ENCODE results near the gene TNFAIP8. TPM values are rescaled to one million over a fixed set of nuclear protein-coding genes. Genes with fewer than 3 reads are reported as not detected.

Gene TNFAIP8
- total RNA-seq, 1 donor from 2014 or later = 22.3 TPM

GRCh38 chr5:119328753-119329602, 26.8 kb upstream of the TNFAIP8 start:
- no peak for DNase-seq (ENCODE audit: low read depth, low spot score)

- no peak for DNase-seq (ENCODE audit: low read depth, low spot score)
Measured at GRCh38 chr5:119329666-119330065, 26.2 kb upstream of the TNFAIP8 start.

DNA sequence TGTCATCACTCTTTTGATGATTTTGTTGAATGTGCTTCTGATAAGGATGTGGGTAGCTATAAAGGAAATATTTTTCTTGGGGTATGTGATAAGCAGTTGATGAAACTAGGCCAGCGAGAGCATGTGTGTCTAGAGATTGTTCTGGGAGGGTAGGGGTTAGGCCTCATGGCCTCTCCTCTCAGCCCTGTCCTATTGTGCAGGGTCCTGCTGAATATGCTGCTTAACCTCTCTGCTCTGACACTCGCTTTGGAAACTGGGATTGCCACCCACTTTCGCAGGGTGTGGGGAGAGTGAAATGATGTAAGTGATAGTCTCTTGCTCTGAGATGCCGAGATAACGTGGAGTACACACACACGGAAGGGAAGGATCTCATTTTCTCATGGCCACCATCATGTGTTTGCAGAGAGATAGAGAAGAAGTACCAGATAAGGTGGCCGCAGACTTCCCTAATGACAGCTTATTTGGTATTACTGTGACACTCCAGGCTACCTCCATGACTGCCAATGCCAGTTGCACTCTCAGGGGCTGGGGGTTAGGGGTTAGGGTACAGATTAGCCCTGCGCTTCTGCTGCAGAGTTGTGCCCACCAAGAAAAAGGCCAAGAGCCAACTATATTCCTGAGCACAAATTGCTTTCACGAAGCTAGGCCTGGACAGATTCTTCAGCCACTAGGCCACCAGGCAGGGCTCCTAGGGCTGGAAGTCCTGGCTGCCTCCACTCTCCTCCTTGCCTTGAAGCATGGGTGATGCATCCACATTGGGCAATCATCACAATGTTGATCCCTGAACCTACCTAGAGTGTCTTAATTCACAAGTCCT, 25.2 kb upstream of the TNFAIP8 start:
- DNase-seq (ENCODE audit: low read depth, low spot score) = no peak

GRCh38 chr5:119331566-119332095, 24.2 kb upstream of the TNFAIP8 start:
- DNase-seq (ENCODE audit: low read depth, low spot score) = no peak

GRCh38 chr5:119332208-119332607, 23.6 kb upstream of the TNFAIP8 start:
- DNase-seq (ENCODE audit: low read depth, low spot score) = no peak

DNA sequence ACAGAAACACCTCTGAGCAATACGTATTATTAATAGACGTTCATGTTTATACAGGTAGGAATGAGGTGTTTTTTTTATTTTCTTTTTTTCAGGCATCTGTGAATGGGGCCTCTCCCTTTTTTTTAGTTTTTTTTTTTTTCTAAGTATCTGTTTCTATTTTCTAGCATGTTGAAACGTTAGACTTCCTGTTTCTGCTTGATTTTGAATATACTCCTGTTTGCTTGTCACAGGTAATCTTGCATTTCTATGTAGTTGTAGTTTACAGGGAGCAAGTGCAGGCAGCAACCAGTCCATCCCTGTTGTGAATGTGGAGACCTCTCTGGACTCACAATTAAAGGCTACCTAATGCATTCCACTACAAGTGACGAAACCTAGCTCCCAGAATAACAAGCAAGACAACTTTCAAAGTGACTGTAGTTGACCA, 22.8 kb upstream of the TNFAIP8 start:
- no peak for DNase-seq (ENCODE audit: low read depth, low spot score)

DNA sequence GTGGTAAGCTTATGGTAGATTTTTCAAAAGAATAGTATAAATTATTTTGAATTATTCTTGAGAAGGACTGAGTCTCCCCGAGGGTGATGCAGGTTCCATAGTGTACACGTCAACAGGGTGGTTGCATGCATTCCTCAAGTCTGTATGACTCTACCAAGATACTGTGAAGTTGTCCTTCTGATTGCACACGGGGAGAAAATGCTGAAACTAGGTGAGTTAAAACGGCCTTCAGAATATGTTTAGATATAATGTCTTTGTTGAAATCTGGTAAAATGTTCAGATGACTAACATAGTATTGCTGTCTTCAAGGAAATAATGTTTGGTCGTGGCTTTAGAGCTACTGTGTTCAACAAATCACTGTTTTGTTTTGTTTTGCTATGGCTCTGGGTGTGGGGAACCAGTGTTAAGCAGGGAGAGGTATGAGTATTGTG, 22.4 kb upstream of the TNFAIP8 start:
- DNase-seq (ENCODE audit: low read depth, low spot score) = no peak

- no peak for DNase-seq (ENCODE audit: low read depth, low spot score)
Measured at GRCh38 chr5:119335261-119335677, 20.6 kb upstream of the TNFAIP8 start.

- no peak for DNase-seq (ENCODE audit: low read depth, low spot score)
Measured at GRCh38 chr5:119336262-119336661, 19.6 kb upstream of the TNFAIP8 start.

DNA sequence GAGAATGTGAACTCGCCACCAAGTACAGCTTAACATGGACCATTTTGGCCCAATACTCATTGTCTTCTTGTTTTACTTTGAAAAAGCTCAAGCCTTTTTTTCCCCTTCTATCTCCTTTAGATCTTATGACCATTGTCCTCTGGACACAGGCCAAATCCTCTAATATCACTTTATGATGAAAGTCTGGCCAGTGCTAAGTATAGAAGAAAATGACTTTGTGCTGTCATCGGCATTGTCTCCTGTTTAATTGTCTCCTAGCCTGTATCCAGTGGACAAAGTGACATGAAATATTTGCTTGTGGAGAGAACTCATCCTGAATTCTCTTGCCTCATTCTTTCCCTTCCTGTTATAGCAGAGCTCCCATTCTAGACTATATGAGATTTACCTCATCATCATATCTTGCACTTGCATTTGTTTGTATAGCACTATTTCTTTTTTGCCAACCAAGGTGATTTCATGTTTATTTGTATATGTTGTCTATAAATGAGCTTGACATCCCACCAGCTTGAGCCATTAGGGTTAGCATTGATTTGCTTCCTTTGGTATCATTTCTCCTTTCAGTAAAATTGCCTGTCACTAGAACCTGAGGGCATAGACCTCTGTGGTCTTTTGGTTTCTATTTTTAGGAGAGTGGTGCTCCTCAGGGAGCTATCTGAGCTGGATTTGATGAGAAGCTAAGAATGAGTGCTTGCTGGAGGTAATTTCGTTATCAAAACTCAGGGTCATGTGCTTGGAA, 18.8 kb upstream of the TNFAIP8 start:
- no peak for DNase-seq (ENCODE audit: low read depth, low spot score)

DNA sequence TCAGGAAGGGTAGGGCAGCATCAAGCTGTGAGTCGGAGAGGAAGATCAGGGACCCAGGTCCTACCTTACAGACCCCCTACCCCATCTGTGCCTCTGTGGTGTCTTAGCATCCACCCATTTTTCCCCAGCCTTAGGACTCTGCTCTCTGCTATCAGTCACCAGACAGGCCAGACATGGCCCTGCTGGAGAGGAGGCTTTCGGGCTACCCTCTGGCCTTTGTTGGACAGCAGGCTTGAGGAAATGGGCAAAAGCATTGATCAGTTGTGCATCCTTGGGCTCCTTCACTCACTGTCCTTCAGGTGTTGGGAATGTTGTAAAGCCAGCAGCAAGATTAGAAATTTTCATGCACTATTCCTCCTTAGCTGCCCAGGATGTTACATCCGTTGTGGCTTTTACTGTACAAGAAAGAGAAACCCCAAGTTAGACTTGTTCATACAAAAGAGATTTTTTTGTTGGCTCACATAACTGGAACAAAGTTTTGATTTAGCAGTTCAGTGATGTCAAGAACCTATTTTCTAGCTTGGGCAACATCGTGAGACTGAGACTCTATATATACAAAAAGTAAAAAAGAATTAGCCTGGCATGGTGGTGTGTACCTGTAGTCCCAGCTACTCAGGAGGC, 17.4 kb upstream of the TNFAIP8 start:
- no peak for DNase-seq (ENCODE audit: low read depth, low spot score)

DNA sequence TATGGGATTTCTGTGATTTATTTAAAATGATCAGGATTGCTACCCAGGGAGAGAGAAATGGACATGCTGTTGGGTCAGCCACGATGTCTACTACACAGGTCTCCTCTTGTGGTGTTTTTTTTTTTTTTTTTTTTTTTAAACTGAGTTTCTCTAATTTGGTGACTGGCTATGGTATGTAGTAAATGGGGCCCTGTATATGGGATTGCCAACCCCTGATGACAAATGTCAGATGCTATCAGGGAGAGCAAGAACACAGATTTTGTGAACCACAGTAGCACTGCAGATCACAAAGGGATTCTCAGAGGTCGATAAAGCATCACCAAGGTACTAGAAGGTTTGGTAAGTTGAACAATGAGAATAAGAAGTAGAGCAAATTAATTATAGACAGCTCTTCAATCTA, 16.5 kb upstream of the TNFAIP8 start:
- DNase-seq (ENCODE audit: low read depth, low spot score) = no peak

- no peak for DNase-seq (ENCODE audit: low read depth, low spot score)
Measured at GRCh38 chr5:119339965-119340364, 15.9 kb upstream of the TNFAIP8 start.

- no peak for DNase-seq (ENCODE audit: low read depth, low spot score)
Measured at GRCh38 chr5:119340597-119341218, 15.1 kb upstream of the TNFAIP8 start.

GRCh38 chr5:119341452-119342349, 14.1 kb upstream of the TNFAIP8 start:
- no peak for DNase-seq (ENCODE audit: low read depth, low spot score)

DNA sequence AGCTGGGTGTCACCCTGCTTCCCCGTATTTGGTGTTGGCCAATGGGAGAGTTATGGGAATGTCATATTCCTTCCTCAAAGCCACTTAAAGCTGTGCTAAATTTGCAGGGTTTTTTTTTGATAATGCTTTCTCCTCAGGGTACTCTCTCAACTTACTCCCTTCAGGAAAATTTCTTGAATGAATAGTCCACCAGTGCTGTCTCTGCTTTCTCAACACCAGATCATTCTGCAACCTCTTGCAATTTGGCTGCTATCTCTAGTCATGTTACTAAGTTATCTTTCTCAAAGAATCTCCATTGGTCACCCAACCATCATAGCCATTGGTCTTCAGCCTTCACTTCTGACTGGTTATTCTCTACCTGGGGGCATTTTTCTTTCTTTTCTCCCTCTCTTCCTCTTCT, 13.4 kb upstream of the TNFAIP8 start:
- DNase-seq (ENCODE audit: low read depth, low spot score) = no peak

- no peak for DNase-seq (ENCODE audit: low read depth, low spot score)
Measured at GRCh38 chr5:119343052-119343451, 12.8 kb upstream of the TNFAIP8 start.

DNA sequence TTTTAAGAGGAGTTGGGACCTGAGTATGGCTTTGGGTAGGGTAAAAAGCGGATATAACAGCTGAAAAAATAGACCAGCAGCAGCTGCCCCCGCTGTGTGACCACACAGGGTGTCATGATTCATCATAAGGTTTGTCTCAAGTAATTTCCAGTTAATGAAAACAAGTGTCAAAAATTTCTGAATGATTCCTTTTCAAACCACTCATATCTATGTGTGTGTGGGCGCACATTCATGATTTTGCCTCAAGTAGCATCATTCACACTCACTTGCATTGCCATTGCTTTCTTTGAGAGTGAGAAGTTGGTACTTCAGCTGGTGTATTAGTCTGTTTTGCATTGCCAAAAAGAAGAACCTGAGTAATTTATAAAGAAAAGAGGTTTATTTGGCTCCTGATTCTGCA, 12.1 kb upstream of the TNFAIP8 start:
- DNase-seq (ENCODE audit: low read depth, low spot score) = no peak

DNA sequence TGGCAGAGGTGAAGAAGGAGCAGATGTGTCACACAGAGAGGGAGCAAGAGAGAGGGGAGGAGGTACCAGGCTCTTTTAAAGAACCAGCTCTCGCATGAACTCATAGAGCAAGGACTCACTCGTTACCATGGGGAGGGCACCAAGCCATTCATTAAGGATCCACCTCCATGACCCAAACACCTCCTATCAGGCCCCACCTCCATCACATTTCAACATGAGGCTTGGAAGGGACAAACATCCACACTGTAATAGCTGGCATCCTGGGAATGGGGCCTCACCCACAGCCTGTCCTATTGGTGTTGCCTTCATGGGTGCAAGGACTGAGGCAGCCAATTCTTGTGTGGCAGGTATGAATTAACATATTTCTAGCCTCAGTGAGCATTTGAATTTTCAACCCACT, 11.6 kb upstream of the TNFAIP8 start:
- no peak for DNase-seq (ENCODE audit: low read depth, low spot score)

DNA sequence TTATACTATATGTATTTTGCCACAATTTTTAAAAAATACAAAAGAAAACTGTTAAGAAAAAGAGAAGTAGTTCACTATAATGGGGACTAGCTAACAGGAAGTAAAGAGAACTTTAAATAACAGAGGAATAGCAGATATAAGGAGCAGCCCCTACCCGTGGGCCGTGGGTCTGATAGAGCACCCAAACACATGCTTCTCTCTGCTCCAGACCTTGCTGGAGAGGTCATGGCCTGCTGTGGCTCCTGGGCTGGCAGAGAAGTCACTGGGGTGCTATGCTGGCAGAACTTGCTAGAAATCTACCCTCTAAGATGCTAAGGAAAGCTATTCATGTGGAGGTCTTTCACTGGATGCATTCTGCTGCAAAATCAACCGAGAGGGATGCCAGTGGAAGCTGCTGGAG, 10.0 kb upstream of the TNFAIP8 start:
- DNase-seq (ENCODE audit: low read depth, low spot score) = no peak
